Keratinocyte (primary cell): ENCODE measurements around the gene C21orf58. TPM values are rescaled to one million over a fixed set of nuclear protein-coding genes. Genes with fewer than 3 reads are reported as not detected.

Experiments
- DNase-seq: peaks from one replicate; pipeline ENCODE4 v3.0.0-alpha.2; 2011; ENCODE audit warnings: low read depth, missing footprints, low spot score
- FAIRE-seq: peaks from 2 replicates; lab custom pipeline; 2011; peaks lifted over from hg19 to GRCh38; lab: Jason Lieb, UNC
- H2AFZ ChIP-seq: 2 replicates; pipeline ENCODE4 v1.6.0; 2012; ENCODE audit warnings: low read length, control low read depth, inconsistent platforms; ENCODE audit not compliant: control insufficient read depth
- H3K27ac ChIP-seq: 2 replicates; pipeline ENCODE4 v1.5.1; 2011; ENCODE audit warnings: low read length; ENCODE audit not compliant: control insufficient read depth, insufficient read depth
- H3K27me3 ChIP-seq: 3 replicates; pipeline ENCODE4 v1.6.0; 2011; ENCODE audit warnings: low read length; ENCODE audit not compliant: control insufficient read depth, insufficient read depth; ENCODE audit errors: extremely low read depth
- H3K36me3 ChIP-seq, 2 experiments: 2 replicates in 1 of 2; 3 replicates in 1 of 2; pipeline ENCODE4 v1.5.1; 2011; ENCODE audit warnings: low read length in 2 of 2, mild to moderate bottlenecking in 1 of 2; ENCODE audit not compliant: control insufficient read depth in 2 of 2, insufficient read depth in 2 of 2; ENCODE audit errors: extremely low read depth in 1 of 2
- H3K4me1 ChIP-seq: 3 replicates; pipeline ENCODE4 v1.5.1; 2011; ENCODE audit warnings: low read length; ENCODE audit not compliant: control insufficient read depth, insufficient read depth; ENCODE audit errors: extremely low read depth
- H3K4me2 ChIP-seq: 3 replicates; pipeline ENCODE4 v1.6.0; 2011; ENCODE audit warnings: low read depth, low read length; ENCODE audit not compliant: control insufficient read depth, insufficient read depth; ENCODE audit errors: extremely low read depth
- H3K4me3 ChIP-seq, 3 experiments: fragments of 200-600 bp in 1 of 3; sonication (generic) in 1 of 3; 2 replicates in 2 of 3; 3 replicates in 1 of 3; pipeline ENCODE4 v1.5.1; 2011 to 2016; ENCODE audit warnings: low read length in 3 of 3, mild to moderate bottlenecking in 3 of 3, control low read depth in 2 of 3, inconsistent platforms in 1 of 3, low read depth in 1 of 3, mixed read lengths in 1 of 3, mixed run types in 1 of 3, moderate library complexity in 1 of 3; ENCODE audit not compliant: control insufficient read depth in 2 of 3, insufficient read depth in 2 of 3; ENCODE audit errors: extremely low read depth in 1 of 3
- H3K79me2 ChIP-seq: 2 replicates; pipeline ENCODE4 v1.6.0; 2012; ENCODE audit warnings: low read length; ENCODE audit not compliant: control insufficient read depth, insufficient read depth
- H3K9ac ChIP-seq: 3 replicates; pipeline ENCODE4 v1.6.0; 2011; ENCODE audit warnings: low read length; ENCODE audit not compliant: control insufficient read depth, insufficient read depth; ENCODE audit errors: extremely low read depth
- H3K9me1 ChIP-seq: 3 replicates; pipeline ENCODE4 v1.6.0; 2011; ENCODE audit warnings: low read length; ENCODE audit not compliant: control insufficient read depth, insufficient read depth; ENCODE audit errors: extremely low read depth
- H3K9me3 ChIP-seq: 2 replicates; pipeline ENCODE4 v1.5.1; 2012; ENCODE audit warnings: low read depth, low read length; ENCODE audit not compliant: control insufficient read depth
- H4K20me1 ChIP-seq: 3 replicates; pipeline ENCODE4 v1.6.0; 2011; ENCODE audit warnings: low read length; ENCODE audit not compliant: control insufficient read depth, insufficient read depth; ENCODE audit errors: extremely low read depth
- CTCF ChIP-seq, 3 experiments: IDR thresholded peaks in 1 of 3; conservative IDR thresholded peaks in 1 of 3; optimal IDR thresholded peaks in 1 of 3; 2 replicates in 2 of 3; 3 replicates in 1 of 3; pipeline versions ENCODE3 to v1.5.1; 2011; ENCODE audit warnings: low read length in 3 of 3, mild to moderate bottlenecking in 3 of 3, moderate library complexity in 2 of 3, control low read depth in 1 of 3, inconsistent platforms in 1 of 3; ENCODE audit not compliant: insufficient read depth in 2 of 3; ENCODE audit errors: extremely low read depth in 1 of 3
- EZH2 ChIP-seq: IDR thresholded peaks from one replicate; pipeline ENCODE4 v1.6.1; 2012; ENCODE audit warnings: inconsistent platforms, mild to moderate bottlenecking, low read length, moderate library complexity
- dilution Hi-C: fragments of 300-500 bp; cut with MboI; formaldehyde crosslinking; loops from one replicate; pipeline ENCODE4 v1.7.0; 2020; ENCODE audit warnings: low sequenced_read_pairs; ENCODE audit not compliant: extremely low pct_ligation_motif_present
- polyA plus RNA-seq, 5 experiments: library from polyadenylated mRNA; depleted of rRNA in 3 of 5; stranded (reverse) in 3 of 5; stranded (forward) in 1 of 5; unstranded in 1 of 5; fragments of >200 nt; gene quantifications; 1 replicate in 1 of 5; 2 replicates in 3 of 5; 3 replicates in 1 of 5; pipeline versions ENCODE4 v1.2.1 to v1.2.3, GENCODE V29; 2011 to 2012; ENCODE audit warnings: missing spikeins in 2 of 5, low read depth in 1 of 5, low replicate concordance in 1 of 5

Gene C21orf58
- polyA plus RNA-seq, 1 donor (not counting 4 experiments of a cell fraction or from before 2014, with no cell fraction given): 1.2 TPM

- no peak overlapping the region for H3K27ac ChIP-seq
- H3K27me3 ChIP-seq: no peaks in the 10 kb centered on the region
- no peaks in the 10 kb centered on the region for H4K20me1 ChIP-seq
- no peak for TF ChIP-seq EZH2
- TF ChIP-seq CTCF (optimal IDR thresholded peaks at IDR 0.05 in 1 of 3, IDR thresholded peaks at IDR 0.05 in 1 of 3, conservative IDR thresholded peaks at IDR 0.05 in 1 of 3; ENCODE audit: extremely low read depth in 1 of 3, insufficient read depth in 2 of 3, low read length in 3 of 3): no peak
- H3K36me3 ChIP-seq: peaks cover 47 to 49% of the 10 kb centered on the region in 2 experiments
- no peaks in the 10 kb centered on the region for H3K79me2 ChIP-seq
- H3K9me1 ChIP-seq: no peaks in the 10 kb centered on the region
- DNase-seq (no peak), FAIRE-seq (no peak)
- H3K4me2 ChIP-seq: no peak overlapping the region
- no peaks in the 10 kb centered on the region for H3K9me3 ChIP-seq
- dilution Hi-C loops: no loop called here
- H3K4me1 ChIP-seq: no peaks in the 10 kb centered on the region
- no peak overlapping the region for H3K9ac ChIP-seq
- no peak overlapping the region for H3K4me3 ChIP-seq
- no peak overlapping the region for H2AFZ ChIP-seq
These were observed 67.8 kb downstream of the C21orf58 start for GRCh38 chr21:46255758-46256337.

GRCh38 chr21:46255166-46255565, 68.5 kb downstream of the C21orf58 start:
- TF ChIP-seq CTCF (optimal IDR thresholded peaks at IDR 0.05 in 1 of 3, IDR thresholded peaks at IDR 0.05 in 1 of 3, conservative IDR thresholded peaks at IDR 0.05 in 1 of 3; ENCODE audit: extremely low read depth in 1 of 3, insufficient read depth in 2 of 3, low read length in 3 of 3) (no peak), EZH2 (no peak)
- no peak overlapping the region for H3K9ac ChIP-seq
- H2AFZ ChIP-seq: no peak overlapping the region
- peaks cover 44 to 47% of the 10 kb centered on the region in 2 experiments for H3K36me3 ChIP-seq
- dilution Hi-C loops: no loop called here
- no peak overlapping the region for H3K4me2 ChIP-seq
- no peaks in the 10 kb centered on the region for H3K79me2 ChIP-seq
- FAIRE-seq (no peak), DNase-seq (no peak)
- H3K27me3 ChIP-seq: no peaks in the 10 kb centered on the region
- H3K9me3 ChIP-seq: no peaks in the 10 kb centered on the region
- H3K4me3 ChIP-seq: no peak overlapping the region
- H3K9me1 ChIP-seq: no peaks in the 10 kb centered on the region
- no peaks in the 10 kb centered on the region for H3K4me1 ChIP-seq
- no peak overlapping the region for H3K27ac ChIP-seq
- H4K20me1 ChIP-seq: no peaks in the 10 kb centered on the region
